CD4-positive, alpha-beta T cell treated with Interleukin-6 at 100 ng/mL for 8 hours (primary cell): Measurements from ENCODE around the gene PIK3C3.
"Not testable (repeated sequence)": the region's sequence is repeated elsewhere in the genome, so short reads cannot be mapped to it uniquely, and the experiment has no call there.

Experiments used
- DNase-seq: peaks from one replicate; pipeline ENCODE4 v3.0.0-alpha.2; 2020; ENCODE audit warnings: mixed read lengths, low spot score

PIK3C3 gene

DNA sequence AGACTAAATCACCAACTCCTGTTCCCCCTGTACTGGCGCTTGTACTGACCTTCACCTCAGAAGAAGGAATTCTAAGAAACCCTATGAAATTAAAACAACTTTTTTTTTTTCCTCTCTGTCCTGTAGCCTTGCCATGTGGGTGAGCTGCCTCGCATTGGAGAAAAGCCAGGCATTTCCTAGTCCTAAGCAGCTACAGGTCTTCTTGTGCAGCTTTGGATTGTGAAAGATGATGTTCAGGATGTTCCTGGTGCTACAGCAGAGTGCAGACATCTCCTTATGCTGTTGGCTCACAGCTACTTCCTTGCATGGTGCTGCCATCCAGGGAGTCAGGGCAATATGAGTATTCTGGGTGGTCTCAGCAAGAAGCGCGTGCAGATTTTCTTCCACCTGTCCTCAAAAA is 11.9 kb downstream of the PIK3C3 start:
- no peak for DNase-seq

- DNase-seq: no peak
These were observed 12.6 kb downstream of the PIK3C3 start for GRCh38 chr18:41967680-41968079.

DNA sequence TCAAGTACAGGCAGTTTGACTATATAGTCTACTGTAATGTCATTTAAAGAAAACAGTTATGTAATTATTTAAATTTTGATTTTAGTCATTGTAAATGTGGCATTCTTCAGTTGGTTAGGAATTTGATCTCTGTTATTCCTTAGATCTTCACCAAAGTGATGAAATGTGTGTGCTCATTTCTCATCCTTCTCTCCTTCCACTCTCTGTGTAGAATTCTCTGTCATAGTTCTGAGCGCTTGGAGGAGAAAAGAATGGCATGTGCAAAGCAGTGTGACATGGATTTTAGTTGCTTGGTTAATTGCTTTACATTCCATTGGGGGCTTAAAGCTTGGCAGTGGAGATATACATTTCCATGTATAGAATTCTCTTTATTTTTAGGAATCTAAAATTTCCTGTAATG is 14.8 kb downstream of the PIK3C3 start:
- DNase-seq: no peak

DNA sequence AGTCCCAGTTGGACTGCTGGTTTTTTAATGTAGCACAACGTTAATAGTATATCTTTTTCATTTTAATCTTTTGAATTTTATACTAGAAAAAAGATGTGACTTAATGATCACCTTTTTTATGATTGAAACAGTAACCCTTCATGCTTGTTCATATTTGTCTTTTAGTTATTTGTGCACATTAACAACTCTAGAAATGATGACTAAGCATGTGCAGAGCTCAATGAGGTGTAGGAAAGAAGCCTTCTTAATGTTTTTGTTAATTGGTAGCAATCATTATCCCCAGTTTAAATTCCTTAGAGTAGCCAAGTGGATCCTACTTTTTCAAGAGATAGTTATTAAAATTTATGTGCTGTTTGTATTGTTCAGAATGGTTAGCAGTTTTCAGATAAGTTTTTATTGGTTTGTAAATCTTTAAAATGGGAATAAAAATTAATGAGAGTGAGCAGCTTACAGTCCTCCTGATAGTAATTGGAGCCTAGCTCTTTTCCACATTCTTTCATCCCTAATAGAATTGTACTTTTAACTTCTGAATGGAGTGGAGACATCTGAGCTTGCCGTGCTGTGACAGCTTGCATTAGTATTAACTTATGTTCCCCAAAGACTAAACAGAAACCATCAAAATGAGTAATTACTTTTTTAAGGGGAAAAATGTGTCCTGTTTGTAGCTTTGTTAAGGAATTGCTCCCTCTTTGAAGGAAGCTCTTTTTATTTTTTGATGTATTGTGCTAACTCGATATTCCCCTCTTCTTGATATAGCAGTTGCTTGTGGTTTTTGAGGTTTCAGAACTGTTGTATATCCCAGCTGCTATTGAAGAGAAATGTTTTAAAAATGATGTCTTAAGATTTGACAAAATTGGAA is 17.3 kb downstream of the PIK3C3 start:
- DNase-seq: no peak

- no peak for DNase-seq
These were observed 18.9 kb downstream of the PIK3C3 start for GRCh38 chr18:41973983-41974382.

DNA sequence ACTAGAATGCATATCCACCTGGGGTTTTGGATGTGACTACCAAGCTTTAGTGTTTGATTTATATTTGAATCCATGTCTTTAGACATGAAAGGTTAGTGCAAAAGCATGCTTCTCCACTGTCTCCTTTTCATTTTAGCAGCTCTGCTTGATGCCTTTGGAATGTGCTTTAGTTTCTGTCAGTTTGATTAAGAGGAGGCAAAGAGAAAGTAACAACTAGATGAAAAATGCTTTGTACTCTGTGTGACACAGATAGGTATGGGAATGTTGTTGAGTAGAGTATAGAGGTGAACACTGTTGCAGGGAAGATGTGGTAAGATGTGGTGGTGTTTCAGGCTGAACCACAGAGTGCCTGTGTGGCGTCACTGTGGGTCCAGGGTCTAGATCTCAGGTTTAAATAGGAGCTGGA is 19.8 kb downstream of the PIK3C3 start:
- DNase-seq: no peak

DNA sequence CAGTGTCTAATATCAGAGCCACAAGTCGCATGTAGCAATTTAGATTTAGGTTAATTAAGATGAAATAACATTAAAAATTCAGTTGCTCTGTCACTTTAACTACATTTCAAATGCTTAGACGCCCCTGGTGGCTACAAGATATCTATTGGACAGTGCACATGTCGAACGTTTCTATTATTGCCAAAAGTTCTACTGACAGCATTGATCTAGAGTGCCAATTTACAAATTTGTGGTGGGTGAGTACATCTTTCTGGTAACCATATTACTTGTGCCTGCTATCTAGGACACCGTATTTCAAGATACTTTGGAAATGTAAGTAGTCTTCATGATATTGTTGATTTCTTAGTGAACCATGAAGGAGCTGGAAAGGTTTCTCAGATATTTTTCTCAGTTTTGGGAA is 20.2 kb downstream of the PIK3C3 start:
- DNase-seq: no peak

DNA sequence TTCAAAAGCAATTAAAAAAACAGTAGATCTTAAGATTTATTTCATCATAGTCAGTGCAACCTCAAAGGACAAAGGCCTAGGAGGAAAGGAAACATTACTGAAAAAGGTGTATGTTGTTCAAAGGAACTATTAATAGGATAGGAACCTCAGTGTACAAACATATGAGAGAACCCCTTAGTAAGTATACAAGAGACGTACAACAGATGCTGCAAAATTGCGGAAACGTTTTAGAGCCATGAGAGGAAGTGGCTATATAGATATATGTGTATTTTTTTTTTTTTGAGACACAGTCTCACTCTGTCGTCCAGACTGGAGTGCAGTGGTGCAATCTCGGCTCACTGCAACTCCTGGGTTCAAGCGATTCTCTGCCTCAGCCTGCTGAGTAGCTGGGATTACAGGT is 22.2 kb downstream of the PIK3C3 start:
- DNase-seq: no peak

DNA sequence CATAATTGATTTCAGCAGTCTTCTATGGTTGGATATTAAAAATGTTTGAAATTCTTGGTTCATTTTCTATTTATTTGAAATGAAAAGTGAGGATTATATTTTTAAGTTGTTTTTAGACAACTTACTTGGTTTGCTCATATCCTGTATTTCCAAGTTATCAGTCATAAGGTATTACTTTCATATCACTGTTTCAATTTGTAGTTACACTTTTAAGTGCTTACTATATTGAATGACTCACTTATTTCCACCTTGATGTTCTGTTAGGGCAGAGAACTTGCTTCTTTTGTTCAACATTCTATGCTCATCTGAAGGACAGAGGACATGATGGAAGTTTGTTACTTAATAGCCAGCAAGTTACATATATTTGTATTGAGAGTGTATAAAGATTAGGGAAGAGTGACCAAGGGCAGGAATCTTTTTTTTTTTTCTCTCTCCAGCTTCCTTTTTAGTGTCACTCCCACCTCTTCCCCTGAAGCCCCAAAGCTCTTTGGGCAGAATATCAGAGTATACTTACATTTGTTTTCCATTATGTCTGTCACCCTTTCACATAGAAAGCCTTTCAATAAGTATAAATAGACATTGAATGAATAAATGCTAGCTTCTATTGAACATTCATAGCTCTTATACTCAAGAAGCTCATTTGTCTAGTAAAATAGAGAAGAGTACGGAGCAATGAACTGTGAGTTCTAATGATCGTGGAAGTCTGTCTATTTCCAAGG is 28.1 kb downstream of the PIK3C3 start:
- DNase-seq: no peak

DNA sequence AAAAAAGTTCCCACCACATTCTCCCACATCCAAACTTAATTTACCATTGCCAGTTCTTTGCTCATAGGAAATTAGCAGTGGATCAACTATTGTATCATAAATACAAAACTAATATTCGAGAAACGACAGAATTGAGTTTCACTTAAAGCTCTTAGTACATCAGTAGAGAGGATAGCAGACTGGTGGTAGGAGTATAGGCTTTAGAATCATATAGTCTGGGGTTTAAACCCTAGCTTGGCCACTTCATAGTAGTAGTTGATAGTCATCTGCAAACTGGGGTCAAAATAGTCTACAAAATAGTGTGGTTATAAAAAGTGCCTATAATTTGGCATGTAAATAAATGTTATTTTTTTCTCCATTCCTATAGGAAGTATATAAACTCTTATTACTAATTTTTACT is 30.9 kb downstream of the PIK3C3 start:
- no peak for DNase-seq

DNA sequence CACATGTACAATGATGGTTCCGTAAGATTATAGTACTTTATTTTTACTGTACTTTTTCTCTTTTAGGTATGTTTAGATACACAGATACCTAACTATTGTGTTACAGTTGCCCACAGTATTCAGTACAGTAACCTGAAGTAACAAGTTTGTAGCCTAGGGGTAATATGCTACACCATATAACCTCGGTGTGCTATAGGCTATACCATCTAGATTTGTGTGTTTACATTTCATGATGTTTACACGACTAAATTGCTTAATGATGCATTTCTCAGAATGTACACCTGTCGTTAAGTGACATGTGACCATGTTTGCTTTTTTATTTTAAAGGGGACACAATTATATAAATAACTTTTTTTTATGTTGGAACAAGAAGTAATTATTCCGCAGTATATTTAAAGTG is 34.5 kb downstream of the PIK3C3 start:
- DNase-seq: no peak

DNA sequence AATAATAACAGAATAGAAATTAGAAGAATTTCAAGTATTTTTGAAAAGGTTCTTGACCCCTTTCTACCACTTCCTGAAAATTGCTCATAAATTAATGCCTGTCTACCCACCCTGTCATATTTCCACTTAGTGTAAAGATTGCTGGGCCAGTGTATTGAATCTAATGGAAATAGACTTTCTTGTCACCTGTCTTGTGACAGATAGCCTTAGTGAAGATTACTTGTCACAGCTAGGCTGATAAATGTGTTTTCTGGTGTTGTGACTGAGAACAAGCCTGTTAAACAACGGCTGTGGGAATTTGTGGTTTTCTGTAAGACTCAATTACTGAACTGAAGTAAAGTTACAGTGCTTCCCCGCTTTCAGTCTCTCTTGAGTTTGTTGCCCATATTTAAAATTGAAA is 37.0 kb downstream of the PIK3C3 start:
- DNase-seq: no peak

DNA sequence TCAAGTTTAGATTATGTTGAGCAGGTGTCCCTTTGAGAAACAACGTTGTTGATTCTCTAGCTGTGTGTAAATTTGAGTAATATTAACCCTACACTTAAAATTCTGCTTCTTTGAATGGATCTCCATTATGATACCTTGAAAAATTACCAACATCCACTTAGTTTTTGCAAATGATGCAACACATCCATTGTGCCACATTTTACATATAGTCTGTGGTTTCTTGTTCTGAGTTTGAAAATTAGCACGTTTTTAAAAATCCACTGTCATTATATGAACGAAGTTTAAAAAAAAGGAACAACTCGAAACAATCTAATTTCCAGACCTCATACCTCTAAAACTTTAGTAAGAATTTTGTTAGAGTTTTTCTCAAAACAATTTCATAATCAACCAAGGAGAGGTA is 37.7 kb downstream of the PIK3C3 start:
- no peak for DNase-seq

- no peak for DNase-seq
These were observed 38.1 kb downstream of the PIK3C3 start for GRCh38 chr18:41993151-41993550.

DNA sequence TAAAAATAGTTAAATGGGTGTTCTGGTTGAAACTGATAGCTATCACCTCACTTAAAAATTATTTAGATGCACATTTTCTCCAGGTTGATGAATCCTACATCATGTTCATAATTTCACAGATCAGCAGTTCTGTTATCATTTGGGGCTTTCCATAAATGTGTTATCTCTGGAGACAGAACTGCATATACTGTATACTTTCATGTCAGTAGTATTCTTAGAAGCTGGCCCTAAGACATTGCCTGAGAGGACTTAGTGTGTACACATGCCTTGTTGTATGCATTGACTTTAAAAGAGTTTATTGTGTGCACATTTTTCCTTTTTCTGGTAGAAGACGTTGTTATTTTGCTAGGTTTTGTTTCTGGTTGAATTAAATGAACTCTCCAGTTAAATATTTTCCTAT is 41.0 kb downstream of the PIK3C3 start:
- DNase-seq: no peak

- DNase-seq: no peak
These were observed 44.7 kb downstream of the PIK3C3 start for GRCh38 chr18:41999751-42000150.

- no peak for DNase-seq
These were observed 46.8 kb downstream of the PIK3C3 start for GRCh38 chr18:42001801-42002200.

- DNase-seq: no peak
These were observed 49.6 kb downstream of the PIK3C3 start for GRCh38 chr18:42004653-42005052.

DNA sequence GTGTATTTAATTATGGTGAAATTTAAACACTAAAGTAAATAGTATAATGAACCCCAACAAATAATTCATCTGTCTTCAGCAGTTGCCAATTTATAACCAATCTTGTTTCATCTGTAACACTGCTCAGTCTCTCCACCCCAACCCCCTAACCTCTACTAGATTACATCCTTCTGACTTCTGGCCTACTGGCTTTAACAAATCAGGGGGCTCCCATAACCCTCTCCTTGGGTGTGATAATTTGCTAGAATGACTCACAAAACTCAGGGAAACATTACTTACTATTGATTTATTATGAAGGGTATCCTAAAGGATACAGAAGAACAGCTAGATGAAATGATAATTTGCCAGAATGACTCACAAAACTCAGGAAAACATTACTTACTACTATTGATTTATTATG is 50.7 kb downstream of the PIK3C3 start:
- DNase-seq: no peak

- DNase-seq: not testable (repeated sequence)
These were observed 54.4 kb downstream of the PIK3C3 start for GRCh38 chr18:42009457-42009856.

GRCh38 chr18:42011053-42011452 is 56.0 kb downstream of the PIK3C3 start:
- no peak for DNase-seq

- no peak for DNase-seq
These were observed 63.8 kb downstream of the PIK3C3 start for GRCh38 chr18:42018831-42019230.

DNA sequence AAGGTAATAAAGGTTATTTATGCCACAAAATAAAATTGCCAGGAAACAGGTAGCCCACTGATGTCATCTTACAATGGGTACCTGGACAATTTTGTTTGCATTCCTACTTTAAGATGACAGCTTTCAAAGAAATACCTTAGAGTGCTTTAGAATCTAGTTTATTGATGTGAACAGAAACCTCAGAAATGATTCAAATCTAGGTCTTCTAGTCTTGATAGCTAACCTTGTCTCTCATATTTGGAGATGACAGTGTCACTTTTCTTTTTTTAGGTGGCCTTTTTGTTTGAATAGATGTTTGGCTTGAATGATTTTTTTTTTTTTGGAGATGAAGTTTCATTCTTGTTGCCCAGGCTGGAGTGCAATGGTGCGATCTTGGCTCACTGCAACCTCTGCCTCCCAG is 69.1 kb downstream of the PIK3C3 start:
- no peak for DNase-seq

DNA sequence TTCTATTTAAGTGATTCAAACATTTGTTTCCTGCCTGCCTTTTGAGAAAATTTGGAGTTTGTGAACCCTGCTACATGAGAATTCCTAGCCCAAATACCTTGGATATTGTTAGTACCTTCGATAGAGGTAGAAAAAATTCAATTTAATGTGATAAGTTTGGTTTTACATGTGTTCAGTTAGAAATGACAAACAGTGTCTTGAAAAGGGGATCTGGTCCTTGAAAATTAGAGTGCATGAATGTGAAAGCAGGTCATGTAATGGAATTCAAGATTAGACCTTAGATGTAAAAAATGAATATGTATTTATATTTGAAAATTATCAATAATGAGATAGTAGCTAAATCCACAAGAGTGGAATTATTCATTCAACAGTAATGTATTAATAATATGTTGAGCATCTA is 70.5 kb downstream of the PIK3C3 start:
- DNase-seq: no peak
